Spleen (tissue), 11 donors: ENCODE data around the gene ATAD3B. TPM values are rescaled to one million over a fixed set of nuclear protein-coding genes. Genes with fewer than 3 reads are reported as not detected.
A peak's percentile ranks its signal among the peaks of the same experiment; 100 is the strongest.

Source experiments
- DNase-seq: peaks from one replicate; pipeline ENCODE4 v3.0.0-alpha.2; 2020
- H3K27ac ChIP-seq, 8 donors: fragments of 200-600 bp; sonication (generic) in 7 of 8; 1 replicate in 4 of 8; 2 replicates in 4 of 8; pipeline versions ENCODE4 v1.5.0 to v1.8.0; 2016 to 2021; ENCODE audit warnings: inconsistent platforms in 4 of 8, mild to moderate bottlenecking in 4 of 8, moderate library complexity in 1 of 8
- H3K27me3 ChIP-seq, 7 donors: fragments of 200-600 bp; sonication (generic) in 6 of 7; replicated peaks in 1 of 7; 1 replicate in 4 of 7; 2 replicates in 3 of 7; pipeline versions ENCODE4 v1.5.0 to v1.8.0; 2016 to 2021; ENCODE audit warnings: inconsistent platforms in 3 of 7, mild to moderate bottlenecking in 1 of 7
- H3K36me3 ChIP-seq, 6 donors: fragments of 200-600 bp; sonication (generic) in 5 of 6; 1 replicate in 4 of 6; 2 replicates in 2 of 6; pipeline versions ENCODE4 v1.5.0 to v1.8.0; 2016 to 2021; ENCODE audit warnings: inconsistent platforms in 2 of 6
- H3K4me1 ChIP-seq, 6 donors: fragments of 200-600 bp; sonication (generic) in 5 of 6; 1 replicate in 3 of 6; 2 replicates in 3 of 6; pipeline versions ENCODE4 v1.5.0 to v1.8.0; 2016 to 2021; ENCODE audit warnings: inconsistent platforms in 3 of 6
- H3K4me3 ChIP-seq, 8 donors: fragments of 200-600 bp; sonication (generic) in 7 of 8; 1 replicate in 4 of 8; 2 replicates in 4 of 8; pipeline versions ENCODE4 v1.5.0 to v1.8.0; 2016 to 2021; ENCODE audit warnings: inconsistent platforms in 4 of 8, mild to moderate bottlenecking in 4 of 8, moderate library complexity in 2 of 8
- H3K9me3 ChIP-seq, 8 donors: fragments of 200-600 bp; sonication (generic) in 7 of 8; 1 replicate in 4 of 8; 2 replicates in 4 of 8; pipeline versions ENCODE4 v1.5.0 to v1.8.0; 2016 to 2021; ENCODE audit warnings: inconsistent platforms in 4 of 8
- POLR2A ChIP-seq, 3 donors: fragments of 450-650 bp; IDR thresholded peaks; one replicate each; pipeline ENCODE4 v1.5.1; 2017; ENCODE audit warnings: antibody characterized with exemption in 3 of 3, mild to moderate bottlenecking in 1 of 3
- POLR2AphosphoS5 ChIP-seq, 3 donors: sonication (generic); formaldehyde crosslinking; IDR thresholded peaks; one replicate each; pipeline ENCODE4 v1.5.1; 2017; ENCODE audit warnings: antibody characterized with exemption in 3 of 3
- WGBS, 5 donors: extraction: QIAGEN DNeasy Blood & Tissue Kit in 3 of 5; methylation state at CpG; one replicate each; pipeline versions ENCODE4 v1.1.5 to v1.1.7; 2013 to 2018; 5-methylcytosine and 5-hydroxymethylcytosine counted together
- intact Hi-C: fragments of 100-400 bp; cut with DNase I; formaldehyde crosslinking; loops from one replicate; pipeline ENCODE4 v1.15.0; 2023; ENCODE audit warnings: low total_unique reads
- polyA plus RNA-seq, 3 donors: library from polyadenylated mRNA; stranded (reverse); fragments of 200-250 nt; gene quantifications; one replicate each; pipeline ENCODE4 v1.2.1, GENCODE V29; 2013
- total RNA-seq, 7 donors: library from RNA; depleted of rRNA in 3 of 7; stranded (reverse); fragments of >200 nt in 3 of 7; fragmentation: NEBNext Ultra II Directional in 4 of 7; extraction: Animal tissue kit (Norgen Biotek cat#: 25700) in 4 of 7; gene quantifications; one replicate each; pipeline versions ENCODE4 v1.1.0 to v1.2.1, GENCODE V29; 2016 to 2021
- TF ChIP-seq, protein P1 (sequence below), 11 experiments: fragments of 200-600 bp in 7 of 11; fragments of 450-650 bp in 4 of 11; sonication (generic) in 4 of 11; IDR thresholded peaks in 8 of 11; conservative IDR thresholded peaks in 3 of 11; 1 replicate in 7 of 11; 2 replicates in 4 of 11; pipeline versions ENCODE4 v1.4.0 to v1.8.0; 2016 to 2021; ENCODE audit warnings: antibody characterized with exemption in 11 of 11, inconsistent platforms in 4 of 11, mild to moderate bottlenecking in 1 of 11
- donor health status: healthy with polysubstance abuse.
- donor health status: DM: no; HTN: no; CAD: no; lungs with moderate emphysema.
- donor health status: DM: no; HTN: no; CAD: no.
- donor health status: Bipolar disorder and iron deficiency.
- donor health status: healthy.
- donor health status: DM: no; HTN: no; CAD: no.
- donor health status: DM: yes; HTN: yes; CAD: no.

The ATAD3B gene
- total and polyA plus RNA-seq, 10 donors, result 11.5 to 62.3 (median 26.3) TPM

DNA sequence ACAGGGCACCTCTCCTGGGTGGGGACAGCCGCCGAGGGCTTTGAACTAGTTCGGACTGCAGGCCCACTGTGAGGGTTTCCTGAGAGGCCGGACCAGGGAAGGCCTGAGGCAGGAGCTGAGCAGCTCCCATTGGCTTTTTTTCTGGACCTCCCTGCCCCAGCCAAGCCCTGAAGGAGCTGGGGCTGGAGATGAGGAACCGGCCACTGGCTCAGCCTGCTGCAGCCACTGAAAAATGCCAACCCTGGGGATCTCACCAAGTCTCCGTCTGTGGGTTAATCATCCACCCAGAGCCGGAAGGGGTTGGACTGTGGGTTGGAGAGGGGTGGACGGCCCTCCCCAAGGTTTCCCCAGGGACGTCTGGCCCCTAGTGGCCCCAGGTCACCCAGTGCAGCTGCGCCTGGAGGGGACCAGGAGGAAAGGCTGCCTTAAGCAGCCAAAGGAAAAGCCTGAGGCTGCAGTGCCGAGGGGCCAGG lies 33.6 kb upstream of the ATAD3B start:
- no peak for TF ChIP-seq POLR2A (IDR thresholded peaks at IDR 0.05)
- TF ChIP-seq, protein P1, sequence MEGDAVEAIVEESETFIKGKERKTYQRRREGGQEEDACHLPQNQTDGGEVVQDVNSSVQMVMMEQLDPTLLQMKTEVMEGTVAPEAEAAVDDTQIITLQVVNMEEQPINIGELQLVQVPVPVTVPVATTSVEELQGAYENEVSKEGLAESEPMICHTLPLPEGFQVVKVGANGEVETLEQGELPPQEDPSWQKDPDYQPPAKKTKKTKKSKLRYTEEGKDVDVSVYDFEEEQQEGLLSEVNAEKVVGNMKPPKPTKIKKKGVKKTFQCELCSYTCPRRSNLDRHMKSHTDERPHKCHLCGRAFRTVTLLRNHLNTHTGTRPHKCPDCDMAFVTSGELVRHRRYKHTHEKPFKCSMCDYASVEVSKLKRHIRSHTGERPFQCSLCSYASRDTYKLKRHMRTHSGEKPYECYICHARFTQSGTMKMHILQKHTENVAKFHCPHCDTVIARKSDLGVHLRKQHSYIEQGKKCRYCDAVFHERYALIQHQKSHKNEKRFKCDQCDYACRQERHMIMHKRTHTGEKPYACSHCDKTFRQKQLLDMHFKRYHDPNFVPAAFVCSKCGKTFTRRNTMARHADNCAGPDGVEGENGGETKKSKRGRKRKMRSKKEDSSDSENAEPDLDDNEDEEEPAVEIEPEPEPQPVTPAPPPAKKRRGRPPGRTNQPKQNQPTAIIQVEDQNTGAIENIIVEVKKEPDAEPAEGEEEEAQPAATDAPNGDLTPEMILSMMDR (IDR thresholded peaks at IDR 0.05 in 8 of 11, conservative IDR thresholded peaks at IDR 0.05 in 3 of 11), result no peak
- TF ChIP-seq POLR2AphosphoS5 (IDR thresholded peaks at IDR 0.05), result no peak
- intact Hi-C loops, result no loop called here
- Histone ChIP-seq H3K4me1 (peaks cover 38 to 64% (median 51%) of the 10 kb centered on the region in 6 donors), H3K9me3 (no peaks in the 10 kb centered on the region), H3K27me3 (peaks cover 0 to 81% (median 46%) of the 10 kb centered on the region in 7 donors), H3K36me3 (no peaks in the 10 kb centered on the region), H3K27ac (no peak overlapping the region), H3K4me3 (no peak overlapping the region)
- 61 to 76% (median 65%) methylated on average over 3 to 11 of the region's 11 CpGs for WGBS, 5 donors
- DNase-seq, result no peak

DNA sequence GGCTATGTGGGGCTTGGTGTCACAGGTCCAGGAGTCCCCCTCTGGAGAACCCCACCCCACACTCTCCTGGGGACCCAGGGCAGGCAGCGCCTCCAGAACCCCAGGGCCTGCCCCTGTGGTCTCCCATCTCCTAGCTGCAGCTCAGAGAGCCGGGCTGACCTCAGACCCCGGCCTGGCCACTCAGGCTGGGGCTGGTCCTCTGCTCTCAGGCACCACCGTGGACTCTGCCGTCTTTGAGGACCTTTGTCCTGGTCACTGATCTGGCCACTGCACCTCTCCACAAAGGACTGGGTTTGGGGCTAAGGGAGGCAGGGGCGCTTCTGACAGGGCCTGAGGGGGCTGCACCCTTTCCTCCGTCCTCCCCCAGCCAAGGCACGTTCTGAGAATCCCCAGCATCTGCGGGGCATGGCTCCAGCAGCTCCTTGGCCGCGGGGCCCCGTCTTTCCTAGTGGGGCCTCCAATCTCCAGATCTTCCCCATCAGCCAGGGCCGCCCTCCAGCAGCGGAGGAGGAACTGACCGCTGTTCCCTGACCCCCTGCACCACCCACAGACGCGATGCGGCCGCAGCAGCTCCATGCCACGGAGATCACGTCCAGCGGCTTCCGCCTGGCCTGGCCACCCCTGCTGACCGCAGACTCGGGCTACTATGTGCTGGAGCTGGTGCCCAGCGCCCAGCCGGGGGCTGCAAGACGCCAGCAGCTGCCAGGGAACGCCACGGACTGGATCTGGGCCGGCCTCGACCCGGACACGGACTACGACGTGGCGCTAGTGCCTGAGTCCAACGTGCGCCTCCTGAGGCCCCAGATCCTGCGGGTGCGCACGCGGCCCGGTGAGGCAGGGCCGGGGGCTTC lies 32.8 kb upstream of the ATAD3B start:
- Histone ChIP-seq H3K27me3 (peaks cover 0 to 73% (median 46%) of the 10 kb centered on the region in 7 donors), H3K4me3 (no peak overlapping the region), H3K36me3 (no peaks in the 10 kb centered on the region), H3K4me1 (peaks cover 29 to 56% (median 43%) of the 10 kb centered on the region in 6 donors), H3K27ac (no peak overlapping the region), H3K9me3 (no peaks in the 10 kb centered on the region)
- WGBS, 5 donors, result 83 to 94% (median 91%) methylated on average over 30 to 45 of the region's 45 CpGs
- no peak for TF ChIP-seq POLR2A (IDR thresholded peaks at IDR 0.05)
- TF ChIP-seq, protein P1 (IDR thresholded peaks at IDR 0.05 in 8 of 11, conservative IDR thresholded peaks at IDR 0.05 in 3 of 11), result no peak
- TF ChIP-seq POLR2AphosphoS5 (IDR thresholded peaks at IDR 0.05), result no peak
- intact Hi-C loops, result no loop called here
- peak; percentile 71 for DNase-seq

DNA sequence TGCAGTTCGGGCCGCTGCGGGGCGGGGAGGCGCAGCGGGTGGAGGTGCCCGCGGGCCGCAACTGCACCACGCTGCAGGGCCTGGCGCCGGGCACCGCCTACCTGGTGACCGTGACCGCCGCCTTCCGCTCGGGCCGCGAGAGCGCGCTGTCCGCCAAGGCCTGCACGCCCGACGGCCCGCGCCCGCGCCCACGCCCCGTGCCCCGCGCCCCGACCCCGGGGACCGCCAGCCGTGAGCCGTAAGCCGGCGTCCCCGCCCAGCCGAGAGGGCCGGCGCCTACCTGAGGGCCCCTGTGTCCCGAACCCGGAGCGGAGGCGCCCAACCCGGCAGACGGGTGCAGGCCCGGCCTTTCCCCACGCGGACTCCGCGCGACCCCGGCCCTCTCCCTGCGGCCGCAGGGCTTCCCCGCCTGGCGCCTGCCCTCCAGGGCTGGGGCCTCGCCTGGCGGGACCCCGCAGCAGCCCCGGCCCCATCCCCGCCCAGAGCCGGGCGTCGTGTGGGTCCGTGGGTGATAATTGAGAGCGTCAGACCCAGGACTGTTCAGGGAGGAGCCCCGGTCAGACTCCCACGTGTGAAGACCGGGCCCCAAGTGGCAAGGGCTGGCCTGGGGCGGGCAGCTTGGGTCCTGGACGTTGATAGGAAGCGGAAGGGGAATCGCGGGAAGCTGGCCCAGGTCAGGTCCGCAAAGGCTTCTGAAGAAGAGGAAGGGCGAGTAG lies 31.9 kb upstream of the ATAD3B start:
- no peak overlapping the region for H3K27ac ChIP-seq
- H3K9me3 ChIP-seq, result no peaks in the 10 kb centered on the region
- 82 to 95% (median 86%) methylated on average over 54 to 82 of the region's 82 CpGs for WGBS, 5 donors
- intact Hi-C loops, result no loop called here
- peaks cover 20 to 47% (median 33%) of the 10 kb centered on the region in 6 donors for H3K4me1 ChIP-seq
- H3K36me3 ChIP-seq, result no peaks in the 10 kb centered on the region
- TF ChIP-seq POLR2AphosphoS5 (IDR thresholded peaks at IDR 0.05), result no peak
- TF ChIP-seq, protein P1 (IDR thresholded peaks at IDR 0.05 in 8 of 11, conservative IDR thresholded peaks at IDR 0.05 in 3 of 11), result no peak
- no peak for TF ChIP-seq POLR2A (IDR thresholded peaks at IDR 0.05)
- H3K4me3 ChIP-seq, result no peak overlapping the region
- peak; percentile 59 for DNase-seq
- peaks cover 0 to 63% (median 37%) of the 10 kb centered on the region in 7 donors for H3K27me3 ChIP-seq
